HEK293 (cell line): ENCODE results near the gene GNG12.

ENCODE experiments used
- GFI1B ChIP-seq: fragments of 450-650 bp; formaldehyde crosslinking; IDR thresholded peaks from 2 replicates; pipeline ENCODE4 v1.5.1; 2016; ENCODE audit warnings: missing biosample characterization, missing genetic modification characterization
- KLF16 ChIP-seq: fragments of 450-650 bp; formaldehyde crosslinking; IDR thresholded peaks from 2 replicates; pipeline ENCODE4 v1.5.1; 2017; ENCODE audit warnings: missing biosample characterization, missing genetic modification characterization
- PRDM1 ChIP-seq: fragments of 450-650 bp; formaldehyde crosslinking; IDR thresholded peaks from 2 replicates; pipeline ENCODE4; 2016; ENCODE audit warnings: missing biosample characterization, missing genetic modification characterization
- SP2 ChIP-seq: fragments of 450-650 bp; formaldehyde crosslinking; IDR thresholded peaks from 2 replicates; pipeline ENCODE4 v1.5.1; 2016; ENCODE audit warnings: missing biosample characterization, missing genetic modification characterization
- ZNF292 ChIP-seq: fragments of 450-650 bp; formaldehyde crosslinking; IDR thresholded peaks from 2 replicates; pipeline ENCODE4 v1.5.1; 2016; ENCODE audit warnings: low read depth, missing biosample characterization, missing genetic modification characterization, borderline replicate concordance
- ZNF707 ChIP-seq: fragments of 450-650 bp; formaldehyde crosslinking; IDR thresholded peaks from 2 replicates; pipeline ENCODE4 v1.5.1; 2016; ENCODE audit warnings: missing biosample characterization, missing genetic modification characterization
- TF ChIP-seq, protein P1 (sequence below): fragments of 450-650 bp; formaldehyde crosslinking; IDR thresholded peaks from 2 replicates; pipeline ENCODE4 v1.5.1; 2016; ENCODE audit warnings: missing biosample characterization, missing genetic modification characterization
- TF ChIP-seq, protein P2 (sequence below): fragments of 450-650 bp; formaldehyde crosslinking; IDR thresholded peaks from 2 replicates; pipeline ENCODE4 v1.5.1; 2016; ENCODE audit warnings: missing biosample characterization, missing genetic modification characterization
- TF ChIP-seq, protein P3 (sequence below): fragments of 450-650 bp; formaldehyde crosslinking; IDR thresholded peaks from 2 replicates; pipeline ENCODE4 v1.5.1; 2017; ENCODE audit warnings: missing biosample characterization, mild to moderate bottlenecking, missing genetic modification characterization, moderate library complexity
- TF ChIP-seq, protein P4 (sequence below): fragments of 450-650 bp; formaldehyde crosslinking; IDR thresholded peaks from 2 replicates; pipeline ENCODE4 v1.5.1; 2016; ENCODE audit warnings: missing biosample characterization, missing genetic modification characterization
- TF ChIP-seq, protein P5 (sequence below): fragments of 450-650 bp; formaldehyde crosslinking; IDR thresholded peaks from 2 replicates; pipeline ENCODE4 v1.5.1; 2016; ENCODE audit warnings: missing biosample characterization, missing genetic modification characterization

DNA sequence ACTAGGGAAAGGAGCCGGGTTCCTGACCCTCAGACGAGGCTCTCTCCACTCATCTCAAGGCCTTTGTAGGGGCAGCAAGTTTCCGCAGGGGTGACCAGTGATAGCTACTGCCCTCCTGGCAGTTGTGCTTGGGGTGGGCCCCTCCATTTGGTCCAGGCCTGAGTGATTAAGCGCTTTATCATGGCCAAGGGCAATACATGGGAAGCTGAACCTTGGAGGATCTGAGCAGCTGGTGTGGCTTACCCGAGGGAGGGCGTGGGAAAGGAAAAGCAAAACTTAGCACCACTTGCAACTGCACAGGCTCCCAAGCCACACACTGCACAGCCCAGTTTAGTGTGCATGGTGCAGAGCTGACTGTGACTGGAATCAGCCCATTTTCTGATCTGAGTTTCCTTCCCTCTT lies 100.5 kb downstream of the GNG12 start:
- TF ChIP-seq, protein P1, sequence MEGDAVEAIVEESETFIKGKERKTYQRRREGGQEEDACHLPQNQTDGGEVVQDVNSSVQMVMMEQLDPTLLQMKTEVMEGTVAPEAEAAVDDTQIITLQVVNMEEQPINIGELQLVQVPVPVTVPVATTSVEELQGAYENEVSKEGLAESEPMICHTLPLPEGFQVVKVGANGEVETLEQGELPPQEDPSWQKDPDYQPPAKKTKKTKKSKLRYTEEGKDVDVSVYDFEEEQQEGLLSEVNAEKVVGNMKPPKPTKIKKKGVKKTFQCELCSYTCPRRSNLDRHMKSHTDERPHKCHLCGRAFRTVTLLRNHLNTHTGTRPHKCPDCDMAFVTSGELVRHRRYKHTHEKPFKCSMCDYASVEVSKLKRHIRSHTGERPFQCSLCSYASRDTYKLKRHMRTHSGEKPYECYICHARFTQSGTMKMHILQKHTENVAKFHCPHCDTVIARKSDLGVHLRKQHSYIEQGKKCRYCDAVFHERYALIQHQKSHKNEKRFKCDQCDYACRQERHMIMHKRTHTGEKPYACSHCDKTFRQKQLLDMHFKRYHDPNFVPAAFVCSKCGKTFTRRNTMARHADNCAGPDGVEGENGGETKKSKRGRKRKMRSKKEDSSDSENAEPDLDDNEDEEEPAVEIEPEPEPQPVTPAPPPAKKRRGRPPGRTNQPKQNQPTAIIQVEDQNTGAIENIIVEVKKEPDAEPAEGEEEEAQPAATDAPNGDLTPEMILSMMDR (tag by site-specific recombination): no peak
- TF ChIP-seq, protein P2, sequence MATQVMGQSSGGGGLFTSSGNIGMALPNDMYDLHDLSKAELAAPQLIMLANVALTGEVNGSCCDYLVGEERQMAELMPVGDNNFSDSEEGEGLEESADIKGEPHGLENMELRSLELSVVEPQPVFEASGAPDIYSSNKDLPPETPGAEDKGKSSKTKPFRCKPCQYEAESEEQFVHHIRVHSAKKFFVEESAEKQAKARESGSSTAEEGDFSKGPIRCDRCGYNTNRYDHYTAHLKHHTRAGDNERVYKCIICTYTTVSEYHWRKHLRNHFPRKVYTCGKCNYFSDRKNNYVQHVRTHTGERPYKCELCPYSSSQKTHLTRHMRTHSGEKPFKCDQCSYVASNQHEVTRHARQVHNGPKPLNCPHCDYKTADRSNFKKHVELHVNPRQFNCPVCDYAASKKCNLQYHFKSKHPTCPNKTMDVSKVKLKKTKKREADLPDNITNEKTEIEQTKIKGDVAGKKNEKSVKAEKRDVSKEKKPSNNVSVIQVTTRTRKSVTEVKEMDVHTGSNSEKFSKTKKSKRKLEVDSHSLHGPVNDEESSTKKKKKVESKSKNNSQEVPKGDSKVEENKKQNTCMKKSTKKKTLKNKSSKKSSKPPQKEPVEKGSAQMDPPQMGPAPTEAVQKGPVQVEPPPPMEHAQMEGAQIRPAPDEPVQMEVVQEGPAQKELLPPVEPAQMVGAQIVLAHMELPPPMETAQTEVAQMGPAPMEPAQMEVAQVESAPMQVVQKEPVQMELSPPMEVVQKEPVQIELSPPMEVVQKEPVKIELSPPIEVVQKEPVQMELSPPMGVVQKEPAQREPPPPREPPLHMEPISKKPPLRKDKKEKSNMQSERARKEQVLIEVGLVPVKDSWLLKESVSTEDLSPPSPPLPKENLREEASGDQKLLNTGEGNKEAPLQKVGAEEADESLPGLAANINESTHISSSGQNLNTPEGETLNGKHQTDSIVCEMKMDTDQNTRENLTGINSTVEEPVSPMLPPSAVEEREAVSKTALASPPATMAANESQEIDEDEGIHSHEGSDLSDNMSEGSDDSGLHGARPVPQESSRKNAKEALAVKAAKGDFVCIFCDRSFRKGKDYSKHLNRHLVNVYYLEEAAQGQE: no peak
- TF ChIP-seq PRDM1: no peak
- TF ChIP-seq, protein P3, sequence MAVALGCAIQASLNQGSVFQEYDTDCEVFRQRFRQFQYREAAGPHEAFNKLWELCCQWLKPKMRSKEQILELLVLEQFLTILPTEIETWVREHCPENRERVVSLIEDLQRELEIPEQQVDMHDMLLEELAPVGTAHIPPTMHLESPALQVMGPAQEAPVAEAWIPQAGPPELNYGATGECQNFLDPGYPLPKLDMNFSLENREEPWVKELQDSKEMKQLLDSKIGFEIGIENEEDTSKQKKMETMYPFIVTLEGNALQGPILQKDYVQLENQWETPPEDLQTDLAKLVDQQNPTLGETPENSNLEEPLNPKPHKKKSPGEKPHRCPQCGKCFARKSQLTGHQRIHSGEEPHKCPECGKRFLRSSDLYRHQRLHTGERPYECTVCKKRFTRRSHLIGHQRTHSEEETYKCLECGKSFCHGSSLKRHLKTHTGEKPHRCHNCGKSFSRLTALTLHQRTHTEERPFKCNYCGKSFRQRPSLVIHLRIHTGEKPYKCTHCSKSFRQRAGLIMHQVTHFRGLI (tag by site-specific recombination): no peak
- TF ChIP-seq KLF16: no peak
- no peak for TF ChIP-seq GFI1B (tag by site-specific recombination)
- TF ChIP-seq SP2: no peak
- TF ChIP-seq, protein P4, sequence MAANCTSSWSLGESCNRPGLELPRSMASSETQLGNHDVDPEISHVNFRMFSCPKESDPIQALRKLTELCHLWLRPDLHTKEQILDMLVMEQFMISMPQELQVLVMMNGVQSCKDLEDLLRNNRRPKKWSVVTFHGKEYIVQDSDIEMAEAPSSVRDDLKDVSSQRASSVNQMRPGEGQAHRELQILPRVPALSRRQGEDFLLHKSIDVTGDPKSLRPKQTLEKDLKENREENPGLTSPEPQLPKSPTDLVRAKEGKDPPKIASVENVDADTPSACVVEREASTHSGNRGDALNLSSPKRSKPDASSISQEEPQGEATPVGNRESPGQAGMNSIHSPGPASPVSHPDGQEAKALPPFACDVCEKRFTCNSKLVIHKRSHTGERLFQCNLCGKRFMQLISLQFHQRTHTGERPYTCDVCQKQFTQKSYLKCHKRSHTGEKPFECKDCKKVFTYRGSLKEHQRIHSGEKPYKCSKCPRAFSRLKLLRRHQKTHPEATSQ: no peak
- TF ChIP-seq, protein P5, sequence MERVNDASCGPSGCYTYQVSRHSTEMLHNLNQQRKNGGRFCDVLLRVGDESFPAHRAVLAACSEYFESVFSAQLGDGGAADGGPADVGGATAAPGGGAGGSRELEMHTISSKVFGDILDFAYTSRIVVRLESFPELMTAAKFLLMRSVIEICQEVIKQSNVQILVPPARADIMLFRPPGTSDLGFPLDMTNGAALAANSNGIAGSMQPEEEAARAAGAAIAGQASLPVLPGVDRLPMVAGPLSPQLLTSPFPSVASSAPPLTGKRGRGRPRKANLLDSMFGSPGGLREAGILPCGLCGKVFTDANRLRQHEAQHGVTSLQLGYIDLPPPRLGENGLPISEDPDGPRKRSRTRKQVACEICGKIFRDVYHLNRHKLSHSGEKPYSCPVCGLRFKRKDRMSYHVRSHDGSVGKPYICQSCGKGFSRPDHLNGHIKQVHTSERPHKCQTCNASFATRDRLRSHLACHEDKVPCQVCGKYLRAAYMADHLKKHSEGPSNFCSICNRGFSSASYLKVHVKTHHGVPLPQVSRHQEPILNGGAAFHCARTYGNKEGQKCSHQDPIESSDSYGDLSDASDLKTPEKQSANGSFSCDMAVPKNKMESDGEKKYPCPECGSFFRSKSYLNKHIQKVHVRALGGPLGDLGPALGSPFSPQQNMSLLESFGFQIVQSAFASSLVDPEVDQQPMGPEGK: no peak
- TF ChIP-seq ZNF292 (tag by site-specific recombination): no peak
- no peak for TF ChIP-seq ZNF707 (tag by site-specific recombination)
